ENCODE measurements around the gene AMACR.

The AMACR gene

DNA sequence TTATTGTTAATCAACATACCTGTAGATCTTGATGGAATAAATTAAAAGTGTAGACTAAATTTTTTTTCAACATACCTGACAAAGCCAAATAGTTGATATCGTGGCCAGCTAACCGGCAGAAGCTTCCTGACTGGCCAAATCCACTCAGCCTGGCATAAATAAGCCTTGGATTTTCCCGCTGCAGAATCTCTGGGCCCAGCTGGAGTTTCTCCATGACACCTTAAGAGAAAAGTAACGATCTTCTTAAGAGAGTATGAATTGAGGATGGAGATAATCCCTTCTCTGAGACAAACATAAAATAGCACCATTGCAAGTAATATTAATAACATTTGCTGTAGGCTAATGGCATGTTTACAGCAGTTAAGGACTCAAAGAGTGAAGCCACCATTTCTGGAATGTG, 2.2 kb downstream of the AMACR start:
- no peak for DNase-seq

DNA sequence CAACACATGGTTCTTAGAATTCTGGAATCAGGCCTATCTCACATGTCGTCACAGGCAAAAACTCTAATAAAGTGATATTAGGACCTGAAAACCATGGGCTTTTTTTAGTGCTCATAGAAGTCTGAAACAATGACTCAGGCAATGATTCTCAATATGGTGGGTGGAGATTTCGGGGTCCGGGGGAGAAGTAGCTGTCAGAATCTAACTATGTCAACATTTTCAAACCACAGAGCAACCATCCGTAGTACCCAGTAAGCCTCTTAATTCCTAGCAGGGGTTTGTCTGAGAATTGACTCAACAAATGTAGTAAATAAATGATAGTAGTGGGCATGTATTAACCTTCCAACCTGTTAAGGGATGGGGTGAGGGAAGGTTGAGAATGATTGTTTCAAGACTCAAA, 2.6 kb downstream of the AMACR start:
- no peak for DNase-seq

- DNase-seq, result no peak
These were observed 3.9 kb downstream of the AMACR start for GRCh38 chr5:34003941-34004340.

DNA sequence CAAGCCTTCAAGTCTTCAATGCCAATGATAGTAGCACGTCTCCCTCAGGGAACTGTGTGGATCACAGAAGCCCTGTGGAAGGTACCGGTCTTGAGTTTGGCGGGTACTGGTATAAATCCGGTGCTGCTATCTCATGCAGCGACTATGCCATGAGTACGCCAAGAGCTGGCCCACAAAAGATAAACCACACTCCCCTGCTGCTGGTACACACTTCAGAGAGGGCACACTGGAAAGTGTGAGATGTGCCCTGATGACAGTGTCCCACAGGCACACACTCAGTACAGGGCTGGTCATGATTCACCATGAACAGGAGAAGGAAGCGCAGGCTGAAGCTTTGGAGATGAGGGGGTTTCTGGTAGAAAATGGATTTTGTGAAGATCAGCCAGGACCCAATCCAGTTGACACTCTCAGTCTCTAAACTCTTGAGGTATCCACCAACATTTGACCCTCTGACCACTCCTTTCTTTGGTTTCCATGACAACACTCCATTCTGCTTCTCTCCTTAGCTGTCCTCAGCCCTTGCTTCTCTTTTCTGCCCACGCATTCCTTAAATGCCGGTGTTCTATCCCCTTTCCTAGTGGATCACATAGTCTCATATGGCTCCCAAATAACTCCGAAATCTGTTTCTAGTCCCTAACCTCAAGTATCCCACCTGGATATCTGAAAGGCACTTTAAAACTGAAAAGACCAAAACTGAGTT, 5.1 kb downstream of the AMACR start:
- DNase-seq, result no peak

- no peak for DNase-seq
These were observed 6.5 kb downstream of the AMACR start for GRCh38 chr5:34001241-34001841.

DNA sequence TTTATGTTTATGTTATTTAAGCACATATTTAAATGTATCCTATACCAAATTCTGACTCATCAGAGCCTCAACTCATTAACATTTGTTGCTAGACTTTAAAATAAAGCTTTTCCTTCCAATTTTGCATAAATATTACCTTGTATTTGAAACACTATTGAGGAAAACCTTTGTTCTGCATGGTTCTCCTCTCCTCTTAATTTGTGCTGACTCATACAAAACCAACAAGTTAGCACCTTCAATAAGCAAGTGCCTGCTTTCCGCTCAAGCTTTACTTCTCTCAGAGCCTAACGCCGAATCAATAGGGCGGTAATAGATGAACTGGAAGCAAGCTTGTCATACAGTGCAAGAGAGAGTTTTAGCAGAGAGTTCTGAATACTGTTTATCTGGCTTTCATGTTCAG, 7.9 kb downstream of the AMACR start:
- no peak for DNase-seq

DNA sequence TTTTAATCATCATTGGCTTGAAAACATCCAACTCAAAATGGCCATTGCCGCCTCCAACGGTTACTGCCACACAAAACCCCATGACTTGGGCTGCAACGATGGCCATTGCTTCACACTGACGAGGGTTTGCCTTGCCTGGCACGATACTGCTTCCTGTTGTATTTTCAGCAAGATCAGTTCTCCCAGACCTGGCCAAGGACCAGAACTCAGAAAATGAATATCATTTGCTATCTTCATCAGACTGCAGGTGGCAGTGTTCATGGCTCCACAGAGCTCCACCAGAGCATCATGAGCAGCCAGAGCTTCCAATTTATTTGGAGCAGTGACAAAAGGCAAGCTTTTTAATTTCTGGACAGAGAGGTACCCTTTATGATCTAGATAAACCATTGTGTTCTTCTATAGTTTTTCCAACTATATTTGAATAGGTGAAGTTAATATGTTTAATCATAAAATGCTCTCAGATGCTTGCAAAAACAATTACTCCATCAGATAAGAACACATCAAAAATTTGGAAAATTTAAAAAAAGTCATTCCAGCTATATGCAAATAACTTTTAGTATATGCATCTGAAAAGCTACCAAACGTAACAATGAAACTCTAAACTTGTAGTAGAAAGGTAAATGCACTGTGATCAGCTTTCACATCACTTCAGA, 10.4 kb downstream of the AMACR start:
- DNase-seq, result peak; percentile 70 to 79 (median 72)

DNA sequence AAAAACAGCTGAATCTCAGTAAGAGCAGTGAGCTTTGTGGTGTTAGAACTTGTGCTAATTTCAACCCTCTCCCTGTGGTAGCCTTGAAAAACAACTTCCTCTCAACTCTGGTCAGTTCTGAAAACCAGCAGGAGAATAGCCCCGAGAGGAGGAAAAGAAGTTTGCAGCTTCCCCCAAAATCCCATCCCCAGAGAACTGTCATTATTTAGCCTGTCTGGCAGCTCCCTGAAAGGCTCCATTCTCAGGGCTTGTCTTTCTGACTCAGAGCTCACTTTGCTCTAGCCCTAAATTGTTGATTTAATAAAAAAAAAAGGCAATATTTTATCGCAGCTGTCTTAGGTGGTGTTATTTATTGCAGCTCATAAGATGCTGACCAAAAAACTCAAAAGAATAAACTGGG, 12.0 kb downstream of the AMACR start:
- DNase-seq, result peak in 2 of 4 experiments; percentile 7 to 13

GRCh38 chr5:33994845-33995244, 13.0 kb downstream of the AMACR start:
- no peak for DNase-seq

DNA sequence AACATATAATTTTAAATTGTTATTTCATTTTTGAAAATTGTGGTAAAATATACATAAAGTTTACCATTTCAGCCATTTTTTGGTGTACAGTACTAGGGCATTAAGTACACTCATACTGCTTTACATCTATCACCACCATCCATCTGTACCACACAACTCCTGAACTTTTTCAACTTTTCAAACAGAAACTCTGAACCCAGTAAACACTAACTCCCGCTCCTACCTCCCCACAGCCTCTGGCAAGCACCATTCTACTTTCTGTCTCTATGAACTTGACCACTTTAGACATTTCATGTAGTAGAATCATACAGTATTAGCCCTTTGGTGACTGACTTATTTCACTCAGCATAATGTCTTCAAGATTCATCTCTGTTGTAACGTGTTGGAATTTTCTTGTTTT, 15.0 kb downstream of the AMACR start:
- DNase-seq, result no peak

DNA sequence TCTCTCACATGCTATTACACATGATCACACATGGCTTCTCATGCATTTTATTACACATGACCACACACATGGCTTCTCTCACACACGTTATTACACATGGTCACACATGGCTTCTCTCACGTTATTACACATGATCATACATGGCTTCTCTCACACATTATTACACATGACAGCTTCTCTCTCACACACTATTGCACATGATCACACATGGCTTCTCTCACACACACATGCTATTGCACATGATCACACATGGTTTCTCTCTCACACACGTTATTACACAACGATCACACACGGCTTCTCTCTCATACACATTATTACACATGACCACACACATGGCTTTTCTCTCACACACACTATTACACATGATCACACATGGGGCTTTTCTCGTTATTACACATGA, 22.4 kb downstream of the AMACR start:
- no peak for DNase-seq

DNA sequence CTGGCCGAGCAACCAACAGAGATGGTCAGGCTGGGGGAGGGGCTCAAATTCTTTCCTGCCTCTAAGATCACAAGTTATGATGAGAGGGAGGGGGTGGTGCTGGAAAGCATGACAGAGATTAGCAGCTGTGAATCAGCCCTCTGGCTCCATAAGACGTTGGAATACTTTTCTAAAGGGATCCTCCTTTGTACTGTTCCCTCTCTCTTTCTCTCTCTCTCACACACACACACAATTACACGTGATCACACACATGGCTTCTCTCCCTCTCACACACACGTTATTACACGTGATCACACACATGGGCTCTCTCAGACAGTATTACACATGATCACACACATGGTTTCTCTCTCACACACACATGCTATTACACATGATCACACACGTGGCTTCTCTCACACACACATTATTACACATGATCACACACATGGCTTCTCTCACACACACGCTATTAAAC, 23.2 kb downstream of the AMACR start, which contains the start of gene SLC45A2:
TSS of gene SLC45A2 (minus strand) at position 23 of the 454 bp plus-strand sequence. CDS start 110 bp downstream, outside the sequence.
- DNase-seq, result no peak

DNA sequence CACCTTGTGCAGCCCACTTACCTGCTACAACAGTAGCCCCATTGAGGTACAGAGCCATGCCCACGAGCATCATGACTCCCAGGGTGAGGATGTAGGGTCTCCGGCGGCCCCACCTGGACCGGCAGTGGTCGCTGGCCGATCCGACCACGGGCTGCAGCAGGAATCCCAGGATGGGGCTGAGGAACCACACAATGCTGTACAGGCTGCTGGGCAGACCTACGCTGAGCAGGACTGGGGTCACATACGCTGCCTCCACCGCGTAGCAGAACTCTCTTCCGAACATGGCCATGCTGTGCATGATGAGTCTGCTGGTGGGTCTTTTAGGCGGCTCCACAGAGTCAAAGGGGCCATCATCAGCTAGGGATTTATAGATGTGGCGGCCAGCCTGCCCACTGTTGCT, 23.7 kb downstream of the AMACR start:
- DNase-seq, result no peak

- no peak for DNase-seq
These were observed 26.3 kb downstream of the AMACR start for GRCh38 chr5:33981408-33982162.

DNA sequence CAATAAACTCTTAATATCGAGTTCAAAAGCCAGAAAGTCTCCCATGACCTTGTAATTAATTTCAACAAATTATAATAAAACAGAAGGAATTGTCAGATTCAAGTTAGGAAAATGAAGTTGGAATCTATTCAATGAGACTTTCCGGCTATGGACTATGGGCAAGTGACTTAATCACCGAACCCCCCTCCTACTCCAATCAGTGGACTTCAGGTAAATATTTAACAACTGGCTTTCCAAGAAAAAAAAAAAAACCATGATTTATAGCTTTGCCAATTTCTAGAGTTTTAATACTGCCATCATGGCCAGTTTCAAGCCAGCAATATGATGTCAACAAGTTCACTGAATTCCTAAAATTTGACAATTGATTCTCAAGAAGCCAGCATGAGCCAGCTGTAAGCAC, 27.8 kb downstream of the AMACR start:
- no peak for DNase-seq

DNA sequence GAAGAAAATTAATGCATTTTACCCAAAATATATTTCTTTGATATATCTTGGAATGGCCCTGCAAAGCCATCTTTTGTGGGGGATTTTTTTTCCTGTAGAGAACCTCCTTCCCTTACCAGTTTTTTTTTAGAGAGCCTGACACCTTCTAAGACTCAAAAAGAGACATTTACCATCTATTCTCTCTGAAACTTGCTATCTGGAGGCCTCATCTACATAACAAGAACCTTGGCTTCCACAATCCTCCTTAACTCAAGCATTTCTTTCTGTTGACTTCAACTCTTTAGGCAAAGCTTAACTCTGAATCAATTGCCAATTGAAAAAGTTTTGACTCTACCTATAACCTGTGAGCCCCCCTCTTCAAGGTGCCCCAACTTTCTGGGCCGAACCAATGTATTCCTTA, 29.5 kb downstream of the AMACR start:
- no peak for DNase-seq

DNA sequence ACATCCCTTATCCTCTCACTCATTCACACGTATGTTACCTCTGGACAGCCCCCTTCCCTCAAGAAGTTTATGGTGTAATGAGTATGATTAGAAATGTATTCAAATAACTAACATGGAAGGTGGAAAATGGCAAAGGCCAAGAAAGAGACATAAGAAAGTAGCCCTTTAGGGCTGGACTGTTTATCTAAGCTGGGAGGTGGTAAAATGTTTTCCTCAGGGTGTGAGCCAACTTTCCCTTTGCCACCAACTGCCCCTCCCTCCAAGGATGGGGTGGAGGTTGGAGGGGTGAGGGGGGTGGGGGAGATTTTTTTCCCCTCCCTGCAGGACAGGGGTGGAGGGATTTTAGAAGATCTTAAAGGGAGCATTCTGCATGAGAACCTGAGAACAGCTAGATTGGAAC, 31.5 kb downstream of the AMACR start:
- DNase-seq, result no peak

DNA sequence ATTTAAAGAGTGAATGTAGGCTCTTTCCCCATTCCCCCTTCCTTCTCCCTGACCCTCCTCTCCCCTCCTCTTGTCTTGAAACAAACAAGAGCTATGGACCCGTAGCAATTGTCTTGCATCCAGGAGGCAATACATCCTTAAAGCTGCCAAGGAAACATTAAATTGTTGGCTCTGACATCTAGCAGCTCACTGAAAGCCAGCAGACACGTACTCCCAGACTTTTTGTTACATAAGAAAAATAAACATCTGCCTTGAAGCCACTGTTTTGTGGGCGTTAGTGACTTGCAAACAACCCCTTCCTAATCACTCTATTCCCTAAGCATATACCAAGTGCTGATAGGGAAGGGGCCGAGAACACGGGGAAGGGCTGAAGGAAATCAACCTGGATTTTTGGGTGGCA, 32.0 kb downstream of the AMACR start:
- no peak for DNase-seq

DNA sequence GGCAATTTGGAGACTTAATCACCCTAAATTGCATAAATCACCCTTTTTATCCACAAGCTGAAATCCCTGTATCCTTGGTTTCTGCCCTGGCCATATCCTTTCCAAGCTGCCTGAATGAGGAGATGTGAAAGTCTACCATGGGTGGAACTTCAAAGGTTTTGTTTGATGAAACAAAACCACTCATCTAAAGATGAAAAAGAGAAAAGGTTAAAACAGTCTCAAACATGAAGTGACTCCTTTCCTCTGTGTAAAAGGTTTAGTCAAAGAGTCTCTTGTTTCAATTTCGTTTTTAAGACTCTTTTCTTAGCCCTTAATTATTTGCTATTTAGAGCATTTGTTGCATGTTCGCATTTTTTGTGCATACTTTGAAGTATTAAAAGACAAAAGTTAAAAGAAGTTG, 34.6 kb downstream of the AMACR start:
- DNase-seq, result no peak

GRCh38 chr5:33969572-33970452, 38.0 kb downstream of the AMACR start:
- peak in 3 of 4 experiments; percentile 23 to 37 (median 27) for DNase-seq

GRCh38 chr5:33968211-33969005, 39.4 kb downstream of the AMACR start:
- DNase-seq, result no peak
